MG63 (cell line): ENCODE data around the gene NAPSA. TPM values are rescaled to one million over a fixed set of nuclear protein-coding genes. Genes with fewer than 3 reads are reported as not detected.
A peak's percentile ranks its signal among the peaks of the same experiment; 100 is the strongest.
"Not testable (repeated sequence)": the region's sequence is repeated elsewhere in the genome, so short reads cannot be mapped to it uniquely, and the experiment has no call there.

Source experiments
- DNase-seq: peaks from one replicate; pipeline ENCODE4 v3.0.0-alpha.2; 2020
- H3K27me3 ChIP-seq: fragments of 250-450 bp; sonication (Bioruptor Pico); 2 replicates; pipeline ENCODE4 v1.5.1; 2020; ENCODE audit warnings: mild to moderate bottlenecking, moderate library complexity
- H3K36me3 ChIP-seq: fragments of 250-450 bp; sonication (Bioruptor Pico); 2 replicates; pipeline ENCODE4 v1.5.1; 2020; ENCODE audit warnings: mild to moderate bottlenecking, moderate library complexity
- H3K4me3 ChIP-seq: fragments of 250-450 bp; sonication (Bioruptor Pico); 2 replicates; pipeline ENCODE4 v1.5.1; 2020; ENCODE audit warnings: mild to moderate bottlenecking, moderate library complexity
- H3K9me3 ChIP-seq: fragments of 250-450 bp; sonication (Bioruptor Pico); 2 replicates; pipeline ENCODE4 v1.5.1; 2020; ENCODE audit warnings: mild to moderate bottlenecking, moderate library complexity
- total RNA-seq: library from RNA; depleted of rRNA; stranded (reverse); fragments of >200 nt; shearing (Covaris generic); gene quantifications from 2 replicates; pipeline ENCODE4 v1.2.3, GENCODE V29; 2014; ENCODE audit warnings: low replicate concordance

Gene NAPSA
- total RNA-seq, 1 experiment from 2014 or later = not detected

GRCh38 chr19:50390295-50390694 is 24.9 kb upstream of the NAPSA start:
- H3K36me3 ChIP-seq = peaks cover 55% of the 10 kb centered on the region
- not testable (repeated sequence) for H3K9me3 ChIP-seq, DNase-seq, H3K4me3 ChIP-seq, H3K27me3 ChIP-seq

DNA sequence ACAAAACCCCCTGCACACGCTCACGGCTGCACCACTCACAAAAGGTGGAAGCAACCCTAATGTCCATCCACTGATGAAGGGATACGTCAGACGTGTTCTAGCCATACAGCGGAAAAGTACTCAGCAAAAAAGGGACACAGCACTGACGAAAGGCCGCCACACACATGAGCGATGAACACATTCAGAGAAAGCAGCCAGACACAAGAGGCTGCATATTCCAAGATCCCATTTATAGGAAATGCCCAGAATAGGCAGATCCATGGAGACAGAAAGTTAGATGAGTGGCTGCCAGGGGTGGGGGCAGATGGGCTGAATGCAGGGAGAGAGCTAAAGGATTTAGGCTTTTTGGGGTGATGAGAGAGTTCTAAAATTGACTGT is 22.4 kb upstream of the NAPSA start:
- Histone ChIP-seq H3K27me3 (no peaks in the 10 kb centered on the region), H3K9me3 (no peaks in the 10 kb centered on the region), H3K4me3 (no peak overlapping the region), H3K36me3 (peaks cover 41% of the 10 kb centered on the region)
- DNase-seq = no peak

GRCh38 chr19:50387176-50387867 is 21.9 kb upstream of the NAPSA start:
- H3K9me3 ChIP-seq = no peaks in the 10 kb centered on the region
- no peaks in the 10 kb centered on the region for H3K27me3 ChIP-seq
- no peak overlapping the region for H3K4me3 ChIP-seq
- DNase-seq = no peak
- peaks cover 42% of the 10 kb centered on the region for H3K36me3 ChIP-seq

DNA sequence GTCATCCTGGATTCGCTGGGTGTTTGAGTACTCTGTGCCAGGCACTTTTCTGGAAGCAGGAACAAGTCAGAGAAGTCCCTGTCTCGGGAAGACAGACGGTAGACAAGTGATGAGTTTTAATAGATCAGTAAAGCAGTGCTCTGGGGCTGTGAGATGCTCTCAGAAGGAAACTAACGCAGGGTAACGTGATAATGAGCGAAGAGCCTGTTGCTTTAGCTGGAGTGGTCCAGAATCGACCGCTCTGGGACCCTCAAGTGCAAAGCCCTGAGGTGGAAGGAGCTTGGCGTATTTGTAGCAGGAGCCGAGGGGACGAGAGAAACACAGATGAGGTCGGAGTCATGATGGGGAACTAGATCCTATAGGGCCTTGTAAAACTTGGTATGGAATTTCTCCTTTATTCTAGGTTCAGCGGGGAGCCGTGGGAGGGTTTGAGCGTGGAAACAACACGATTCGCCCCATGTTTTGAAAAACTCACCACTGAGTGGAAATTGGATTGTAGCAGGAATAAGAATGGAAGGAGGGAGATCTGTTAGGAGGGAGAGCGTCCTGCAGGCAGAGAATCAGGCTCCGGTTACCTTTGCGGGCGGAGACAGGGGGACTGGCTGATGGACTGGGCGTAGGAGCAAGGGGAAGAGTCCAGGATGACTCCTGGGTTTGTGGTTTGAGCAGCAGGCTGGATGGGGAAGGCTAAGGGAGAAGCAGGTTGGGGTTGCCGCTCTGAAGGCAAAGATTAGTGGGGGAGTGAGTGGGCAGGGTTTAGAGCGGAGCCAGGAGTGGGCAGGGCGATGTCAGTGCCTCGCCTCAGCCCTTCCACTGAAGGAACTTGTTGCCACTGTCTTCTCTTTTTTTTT is 19.5 kb upstream of the NAPSA start:
- peak overlapping the region; percentile 78 for H3K4me3 ChIP-seq
- DNase-seq = peak; percentile 44
- H3K9me3 ChIP-seq = no peaks in the 10 kb centered on the region
- peaks cover 48% of the 10 kb centered on the region for H3K36me3 ChIP-seq
- H3K27me3 ChIP-seq = no peaks in the 10 kb centered on the region

GRCh38 chr19:50383852-50384684 is 18.6 kb upstream of the NAPSA start, which contains the start of gene POLD1:
Gene POLD1 (plus strand): TSS chr19:50384347. CDS start chr19:50398852, 14,505 bp downstream.
- Histone ChIP-seq H3K4me3 (peak within 1 kb of the TSS; percentile 78), H3K9me3 (no peaks in the 10 kb centered on the region), H3K27me3 (no peaks in the 10 kb centered on the region), H3K36me3 (peaks cover 56% of the 10 kb centered on the region)
- DNase-seq = peak; percentile 96

DNA sequence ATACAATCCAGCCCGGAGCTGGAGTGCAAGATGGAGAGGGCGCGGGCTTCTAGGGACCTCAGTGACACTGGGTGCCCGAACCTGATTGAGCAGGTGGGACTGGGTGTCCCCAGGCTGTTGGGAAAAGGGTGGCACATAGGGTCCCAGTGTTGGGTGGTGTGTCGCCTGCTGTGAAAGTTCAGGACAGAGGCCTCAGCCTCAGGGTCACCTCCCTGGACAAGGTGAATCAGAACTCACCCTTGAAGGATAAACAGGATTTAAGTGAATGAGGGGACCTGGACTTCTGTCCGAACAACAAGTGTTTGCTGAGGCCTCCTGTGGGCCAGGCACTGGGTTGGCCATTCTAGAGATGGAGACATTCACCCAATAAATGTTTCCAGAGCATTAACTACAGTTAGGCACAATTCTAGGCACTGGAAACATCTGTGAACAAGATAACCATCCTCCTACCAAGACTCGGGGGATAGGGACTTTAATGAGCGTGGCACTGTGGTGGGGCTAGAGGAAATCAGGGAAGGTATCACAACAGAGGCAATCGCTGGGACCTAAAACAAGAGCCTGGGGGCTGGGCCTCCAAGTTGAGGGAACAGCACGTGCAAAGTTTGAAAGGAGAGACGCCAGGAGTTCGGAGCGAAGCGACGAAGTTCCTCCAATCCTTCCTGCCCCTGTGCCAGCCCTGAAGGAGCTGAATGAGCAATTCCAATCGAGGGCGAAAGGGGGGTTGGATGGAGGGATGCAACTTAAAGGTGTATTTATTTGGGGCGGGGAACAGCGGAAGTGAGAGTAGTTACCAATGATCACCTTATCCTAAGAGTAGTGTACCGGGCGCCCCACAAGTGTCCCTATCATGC is 17.8 kb upstream of the NAPSA start:
- no peaks in the 10 kb centered on the region for H3K27me3 ChIP-seq
- H3K9me3 ChIP-seq = no peaks in the 10 kb centered on the region
- DNase-seq = no peak
- H3K36me3 ChIP-seq = peaks cover 64% of the 10 kb centered on the region
- peak overlapping the region; percentile 78 for H3K4me3 ChIP-seq

DNA sequence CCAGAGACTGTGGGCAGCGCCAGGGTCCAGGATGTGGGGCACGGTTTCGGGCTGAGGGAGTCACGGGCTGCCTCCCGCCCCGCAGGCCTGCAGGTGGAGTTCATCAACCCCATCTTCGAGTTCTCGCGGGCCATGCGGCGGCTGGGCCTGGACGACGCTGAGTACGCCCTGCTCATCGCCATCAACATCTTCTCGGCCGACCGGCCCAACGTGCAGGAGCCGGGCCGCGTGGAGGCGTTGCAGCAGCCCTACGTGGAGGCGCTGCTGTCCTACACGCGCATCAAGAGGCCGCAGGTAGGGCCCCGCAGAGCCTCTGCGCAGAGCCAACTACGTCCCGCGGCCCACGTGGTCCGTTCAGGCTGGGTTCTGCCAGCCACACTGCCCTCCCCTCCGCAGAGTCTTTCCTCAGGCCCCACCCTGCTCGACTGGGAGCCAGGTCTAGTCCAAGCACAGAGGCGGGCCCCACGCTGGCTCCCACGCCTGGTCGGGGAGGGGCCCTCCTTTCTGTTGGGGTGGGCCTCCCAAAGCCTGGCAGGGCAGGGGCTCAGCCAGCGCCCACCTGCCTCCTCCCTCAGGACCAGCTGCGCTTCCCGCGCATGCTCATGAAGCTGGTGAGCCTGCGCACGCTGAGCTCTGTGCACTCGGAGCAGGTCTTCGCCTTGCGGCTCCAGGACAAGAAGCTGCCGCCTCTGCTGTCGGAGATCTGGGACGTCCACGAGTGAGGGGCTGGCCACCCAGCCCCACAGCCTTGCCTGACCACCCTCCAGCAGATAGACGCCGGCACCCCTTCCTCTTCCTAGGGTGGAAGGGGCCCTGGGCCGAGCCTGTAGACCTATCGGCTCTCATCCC is 16.7 kb upstream of the NAPSA start:
- DNase-seq = no peak
- peaks cover 66% of the 10 kb centered on the region for H3K36me3 ChIP-seq
- no peaks in the 10 kb centered on the region for H3K27me3 ChIP-seq
- no peak overlapping the region for H3K4me3 ChIP-seq
- no peaks in the 10 kb centered on the region for H3K9me3 ChIP-seq

DNA sequence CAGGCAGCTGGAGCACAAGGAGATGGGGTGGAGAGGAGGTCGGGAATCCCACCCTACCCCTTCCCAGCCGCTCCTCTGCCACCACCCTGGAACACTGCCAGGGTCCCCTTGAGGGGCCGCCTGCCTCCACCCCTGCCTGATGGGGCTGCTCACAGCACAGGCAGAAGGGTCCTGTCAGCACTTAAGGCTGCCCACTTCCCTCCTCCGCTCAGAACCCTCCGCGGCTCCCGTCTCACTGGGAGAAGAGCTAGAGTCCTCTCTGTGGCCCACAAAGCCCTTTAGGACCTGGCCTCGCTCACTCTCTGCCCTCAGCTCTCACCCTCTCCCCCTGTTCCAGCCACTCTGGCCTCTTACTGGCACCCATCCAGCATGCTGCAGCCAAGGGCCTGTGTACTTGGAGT is 15.3 kb upstream of the NAPSA start:
- H3K4me3 ChIP-seq = no peak overlapping the region
- H3K27me3 ChIP-seq = no peaks in the 10 kb centered on the region
- DNase-seq = no peak
- H3K9me3 ChIP-seq = no peaks in the 10 kb centered on the region
- peaks cover 57% of the 10 kb centered on the region for H3K36me3 ChIP-seq

DNA sequence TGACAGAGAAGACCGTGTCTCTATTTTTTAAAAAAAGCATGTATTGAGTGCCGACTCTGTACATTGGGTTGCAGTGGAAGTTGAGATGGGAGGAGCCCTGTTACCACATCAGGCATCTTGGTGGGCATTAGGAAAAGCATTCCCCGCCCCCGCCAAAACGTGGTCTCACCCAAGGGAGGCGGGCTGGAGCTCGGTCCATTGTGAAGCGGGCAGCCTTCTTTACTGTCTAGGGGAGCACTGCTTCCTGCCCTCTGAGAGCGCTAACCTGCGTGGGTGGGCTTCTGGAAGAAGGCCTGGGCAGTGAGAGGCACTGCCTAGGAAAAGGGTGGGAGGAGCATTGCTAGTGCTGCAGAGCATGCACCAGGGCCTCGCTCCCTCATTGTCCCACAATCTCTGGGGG is 14.7 kb upstream of the NAPSA start:
- DNase-seq = no peak
- H3K4me3 ChIP-seq = no peak overlapping the region

DNA sequence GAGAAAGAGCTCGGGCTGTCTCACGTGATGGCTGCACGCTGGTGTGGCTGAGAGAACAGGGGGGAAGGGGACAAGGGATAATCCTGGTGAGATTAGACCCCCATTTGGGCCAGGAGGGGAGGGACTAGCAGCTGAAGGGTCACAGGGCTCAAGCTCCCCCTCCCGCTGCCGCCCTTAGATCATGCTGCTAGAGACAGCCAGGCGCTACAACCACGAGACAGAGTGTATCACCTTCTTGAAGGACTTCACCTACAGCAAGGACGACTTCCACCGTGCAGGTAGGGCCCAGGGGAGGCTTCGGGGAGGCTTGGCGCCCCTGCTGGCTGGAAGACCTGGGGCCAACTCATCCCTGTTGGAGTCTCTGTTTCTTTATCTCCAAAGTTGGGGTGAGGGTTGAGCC is 14.2 kb upstream of the NAPSA start:
- Histone ChIP-seq H3K36me3 (peaks cover 55% of the 10 kb centered on the region), H3K9me3 (no peaks in the 10 kb centered on the region), H3K27me3 (no peaks in the 10 kb centered on the region)

More for the DNA sequence above, 14.7 kb upstream of the NAPSA start:
- Histone ChIP-seq H3K9me3 (no peaks in the 10 kb centered on the region), H3K36me3 (peaks cover 55% of the 10 kb centered on the region), H3K27me3 (no peaks in the 10 kb centered on the region)

DNA sequence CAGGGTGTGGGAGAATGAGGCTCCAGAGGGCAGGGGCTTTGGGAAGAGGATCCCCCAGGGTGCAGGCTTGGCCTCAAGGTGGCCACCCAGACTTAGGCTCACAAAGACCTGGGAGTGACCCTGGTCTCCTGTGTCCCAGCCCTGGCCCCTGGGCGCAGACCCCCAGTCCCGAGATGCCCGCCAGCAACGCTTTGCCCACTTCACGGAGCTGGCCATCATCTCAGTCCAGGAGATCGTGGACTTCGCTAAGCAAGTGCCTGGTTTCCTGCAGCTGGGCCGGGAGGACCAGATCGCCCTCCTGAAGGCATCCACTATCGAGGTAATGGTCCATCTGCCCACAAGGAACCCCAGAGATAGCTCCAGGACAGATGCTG is 13.4 kb upstream of the NAPSA start:
- no peak for DNase-seq
- Histone ChIP-seq H3K36me3 (peaks cover 55% of the 10 kb centered on the region), H3K9me3 (no peaks in the 10 kb centered on the region), H3K27me3 (no peaks in the 10 kb centered on the region), H3K4me3 (no peak overlapping the region)

More for the DNA sequence above, 14.2 kb upstream of the NAPSA start:
- no peak for DNase-seq
- no peak overlapping the region for H3K4me3 ChIP-seq

- no peak for DNase-seq
- Histone ChIP-seq H3K4me3 (no peak overlapping the region), H3K9me3 (no peaks in the 10 kb centered on the region), H3K36me3 (peaks cover 55% of the 10 kb centered on the region), H3K27me3 (no peaks in the 10 kb centered on the region)
Measured at GRCh38 chr19:50378169-50378862, 12.9 kb upstream of the NAPSA start.

DNA sequence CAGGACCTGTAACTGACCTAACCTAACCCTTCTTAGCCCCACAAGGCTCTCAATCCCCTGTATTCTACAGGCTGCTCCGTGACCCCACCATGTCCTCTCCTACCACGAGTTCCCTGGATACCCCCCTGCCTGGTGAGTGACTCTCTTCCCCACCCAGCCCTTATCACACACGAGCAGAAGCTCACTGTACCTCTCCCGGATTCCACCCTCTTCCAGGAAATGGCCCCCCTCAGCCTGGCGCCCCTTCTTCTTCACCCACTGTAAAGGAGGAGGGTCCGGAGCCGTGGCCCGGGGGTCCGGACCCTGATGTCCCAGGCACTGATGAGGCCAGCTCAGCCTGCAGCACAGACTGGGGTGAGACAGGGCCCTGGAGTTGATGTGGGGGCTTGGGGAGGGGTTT is 12.1 kb upstream of the NAPSA start:
- Histone ChIP-seq H3K36me3 (peaks cover 54% of the 10 kb centered on the region), H3K9me3 (no peaks in the 10 kb centered on the region), H3K27me3 (no peaks in the 10 kb centered on the region), H3K4me3 (no peak overlapping the region; the same call in 1 of the 2 replicates)
- no peak for DNase-seq

DNA sequence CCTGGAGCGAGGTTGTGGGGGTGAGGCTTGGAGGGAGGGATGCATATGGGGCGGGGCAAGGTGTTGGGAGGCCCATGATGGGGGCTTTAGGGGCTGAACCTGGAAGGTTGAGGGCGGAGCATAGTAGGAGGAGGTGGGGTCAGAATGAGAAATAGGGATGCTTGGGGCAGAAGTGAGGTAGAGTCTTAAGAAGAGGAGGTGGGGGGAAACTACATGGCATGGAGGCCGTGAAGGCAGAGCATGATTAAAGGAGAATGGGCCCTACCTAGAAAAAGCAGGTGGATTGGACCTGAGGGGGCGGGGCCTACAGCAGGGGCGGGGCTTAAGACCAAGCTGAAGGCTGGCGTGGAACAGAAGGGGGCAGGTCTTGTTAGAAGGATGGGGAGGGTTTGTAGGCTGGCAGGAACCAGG is 11.6 kb upstream of the NAPSA start:
- DNase-seq = no peak
- Histone ChIP-seq H3K36me3 (peaks cover 50% of the 10 kb centered on the region), H3K4me3 (peak overlapping the region; percentile 12; the same call in 1 of the 2 replicates), H3K9me3 (no peaks in the 10 kb centered on the region), H3K27me3 (no peaks in the 10 kb centered on the region)
